Astrocyte (in vitro differentiated cells and primary cell): Measurements from ENCODE around the gene SSX2IP. TPM values are rescaled to one million over a fixed set of nuclear protein-coding genes. Genes with fewer than 3 reads are reported as not detected.
"Not testable (repeated sequence)": the region's sequence is repeated elsewhere in the genome, so short reads cannot be mapped to it uniquely, and the experiment has no call there.

Experiments used
- DNase-seq: peaks from one replicate; pipeline ENCODE4 v3.0.0-alpha.2; 2010; ENCODE audit warnings: low read depth
- FAIRE-seq: peaks from 2 replicates; lab custom pipeline; 2011; peaks lifted over from hg19 to GRCh38; lab: Jason Lieb, UNC
- H2AFZ ChIP-seq: 2 replicates; pipeline ENCODE4 v1.6.0; 2012; ENCODE audit warnings: low read depth, low read length, inconsistent platforms
- H3K27ac ChIP-seq: 2 replicates; pipeline ENCODE4 v1.5.1; 2011; ENCODE audit warnings: low read depth, low read length, inconsistent platforms
- H3K27me3 ChIP-seq: 2 replicates; pipeline ENCODE4 v1.6.0; 2011; ENCODE audit warnings: low read length, inconsistent platforms; ENCODE audit not compliant: insufficient read depth
- H3K36me3 ChIP-seq: 2 replicates; pipeline ENCODE4 v1.5.1; 2011; ENCODE audit warnings: low read length, inconsistent platforms; ENCODE audit not compliant: insufficient read depth
- H3K4me1 ChIP-seq: 2 replicates; pipeline ENCODE4 v1.5.1; 2011; ENCODE audit warnings: low read length, inconsistent platforms; ENCODE audit not compliant: insufficient read depth
- H3K4me2 ChIP-seq: 2 replicates; pipeline ENCODE4 v1.6.0; 2012; ENCODE audit warnings: low read length, inconsistent platforms
- H3K4me3 ChIP-seq: 2 replicates; pipeline ENCODE4 v1.5.1; 2011; ENCODE audit warnings: low read depth, mild to moderate bottlenecking, low read length, inconsistent platforms; ENCODE audit not compliant: insufficient read depth
- H3K79me2 ChIP-seq: 2 replicates; pipeline ENCODE4 v1.6.0; 2012; ENCODE audit warnings: mild to moderate bottlenecking, low read length, inconsistent platforms; ENCODE audit not compliant: insufficient read depth
- H3K9ac ChIP-seq: 2 replicates; pipeline ENCODE4 v1.6.0; 2012; ENCODE audit warnings: mild to moderate bottlenecking, low read length, inconsistent platforms
- H3K9me3 ChIP-seq: 2 replicates; pipeline ENCODE4 v1.5.1; 2012; ENCODE audit warnings: low read depth, mild to moderate bottlenecking, low read length, inconsistent platforms; ENCODE audit not compliant: insufficient read depth
- H4K20me1 ChIP-seq: 2 replicates; pipeline ENCODE4 v1.6.0; 2012; ENCODE audit warnings: low read length, inconsistent platforms; ENCODE audit not compliant: insufficient read depth
- H3K27ac Mint-ChIP-seq: one replicate; pipeline ENCODE4 v1.8.0; 2021; ENCODE audit warnings: mild to moderate bottlenecking, mixed read lengths; ENCODE audit not compliant: unreplicated experiment
- H3K27me3 Mint-ChIP-seq: one replicate; pipeline ENCODE4 v1.8.0; 2021; ENCODE audit warnings: low read depth, mixed read lengths; ENCODE audit not compliant: unreplicated experiment
- H3K36me3 Mint-ChIP-seq: one replicate; pipeline ENCODE4 v1.8.0; 2021; ENCODE audit warnings: low read depth, mixed read lengths; ENCODE audit not compliant: unreplicated experiment
- H3K4me1 Mint-ChIP-seq: one replicate; pipeline ENCODE4 v1.8.0; 2021; ENCODE audit warnings: low read depth, mixed read lengths; ENCODE audit not compliant: unreplicated experiment
- H3K4me3 Mint-ChIP-seq: one replicate; pipeline ENCODE4 v1.8.0; 2021; ENCODE audit warnings: mild to moderate bottlenecking, moderate library complexity, mixed read lengths; ENCODE audit not compliant: unreplicated experiment
- H3K9me3 Mint-ChIP-seq: one replicate; pipeline ENCODE4 v1.8.0; 2021; ENCODE audit warnings: mild to moderate bottlenecking, mixed read lengths; ENCODE audit not compliant: unreplicated experiment
- CTCF ChIP-seq: IDR thresholded peaks from 2 replicates; pipeline ENCODE4 v1.5.1; 2011; ENCODE audit warnings: low read depth, mild to moderate bottlenecking, inconsistent platforms, low read length, moderate library complexity; ENCODE audit not compliant: insufficient read depth
- EZH2 ChIP-seq: IDR thresholded peaks from 2 replicates; pipeline ENCODE4 v1.6.1; 2012; ENCODE audit warnings: mild to moderate bottlenecking, low read length, inconsistent platforms; ENCODE audit not compliant: insufficient read depth
- total RNA-seq: library from RNA; stranded (reverse); gene quantifications from 2 replicates; pipeline ENCODE4 v1.2.1, GENCODE V29; 2021

The SSX2IP gene
- total RNA-seq, 1 donor from 2014 or later, result 13.4 TPM

- Histone ChIP-seq H3K27me3 (no peaks in the 10 kb centered on the region), H3K4me1 (peaks cover 43% of the 10 kb centered on the region), H2AFZ (peak overlapping the region; percentile 25), H3K4me3 (peak overlapping the region; percentile 39), H3K9ac (peak overlapping the region; percentile 67), H3K36me3 (no peaks in the 10 kb centered on the region), H3K9me3 (no peaks in the 10 kb centered on the region), H4K20me1 (no peaks in the 10 kb centered on the region), H3K4me2 (peak overlapping the region; percentile 78), H3K79me2 (no peaks in the 10 kb centered on the region), H3K27ac (peak overlapping the region; percentile 91)
- H3K27me3 Mint-ChIP-seq, result no peaks in the 10 kb centered on the region
- H3K36me3 Mint-ChIP-seq, result no peaks in the 10 kb centered on the region
- H3K4me1 Mint-ChIP-seq, result peaks cover 44% of the 10 kb centered on the region
- H3K4me3 Mint-ChIP-seq, result no peak overlapping the region
- peak overlapping the region; percentile 84 for H3K27ac Mint-ChIP-seq
- DNase-seq (peak; percentile 94), FAIRE-seq (peak; percentile 29)
- TF ChIP-seq EZH2 (no peak), CTCF (no peak)
- H3K9me3 Mint-ChIP-seq, result peaks cover 1% of the 10 kb centered on the region
Observed at GRCh38 chr1:84598846-84599741, 91.2 kb downstream of the SSX2IP start.

GRCh38 chr1:84598418-84598817 lies 91.8 kb downstream of the SSX2IP start:
- peak; percentile 80 for DNase-seq
- Histone ChIP-seq H3K4me3 (peak overlapping the region; percentile 39), H3K9me3 (no peaks in the 10 kb centered on the region), H3K9ac (peak overlapping the region; percentile 67), H3K4me1 (peaks cover 36% of the 10 kb centered on the region), H3K27me3 (no peaks in the 10 kb centered on the region), H3K36me3 (no peaks in the 10 kb centered on the region), H4K20me1 (no peaks in the 10 kb centered on the region), H3K4me2 (peak overlapping the region; percentile 78), H3K79me2 (no peaks in the 10 kb centered on the region), H3K27ac (peak overlapping the region; percentile 91), H2AFZ (no peak overlapping the region)
- FAIRE-seq, result no peak
- H3K4me3 Mint-ChIP-seq, result no peak overlapping the region
- H3K27me3 Mint-ChIP-seq, result no peaks in the 10 kb centered on the region
- TF ChIP-seq CTCF (no peak), EZH2 (no peak)
- H3K27ac Mint-ChIP-seq, result peak overlapping the region; percentile 5
- H3K9me3 Mint-ChIP-seq, result peaks cover 1% of the 10 kb centered on the region
- no peaks in the 10 kb centered on the region for H3K36me3 Mint-ChIP-seq
- H3K4me1 Mint-ChIP-seq, result peaks cover 37% of the 10 kb centered on the region

GRCh38 chr1:84597011-84597410 lies 93.2 kb downstream of the SSX2IP start:
- peaks cover 26% of the 10 kb centered on the region for H3K4me1 ChIP-seq
- H4K20me1 ChIP-seq, result no peaks in the 10 kb centered on the region
- H3K4me2 ChIP-seq, result no peak overlapping the region
- H3K27me3 Mint-ChIP-seq, result no peaks in the 10 kb centered on the region
- no peaks in the 10 kb centered on the region for H3K79me2 ChIP-seq
- peaks cover 29% of the 10 kb centered on the region for H3K4me1 Mint-ChIP-seq
- peaks cover 1% of the 10 kb centered on the region for H3K9me3 Mint-ChIP-seq
- H3K9ac ChIP-seq, result no peak overlapping the region
- no peak overlapping the region for H3K27ac Mint-ChIP-seq
- DNase-seq, result no peak
- no peak overlapping the region for H2AFZ ChIP-seq
- no peaks in the 10 kb centered on the region for H3K9me3 ChIP-seq
- no peak overlapping the region for H3K4me3 Mint-ChIP-seq
- no peaks in the 10 kb centered on the region for H3K36me3 Mint-ChIP-seq
- no peak overlapping the region for H3K27ac ChIP-seq
- no peak for FAIRE-seq
- no peaks in the 10 kb centered on the region for H3K27me3 ChIP-seq
- TF ChIP-seq EZH2 (no peak), CTCF (no peak)
- no peak overlapping the region for H3K4me3 ChIP-seq
- no peaks in the 10 kb centered on the region for H3K36me3 ChIP-seq

- not testable (repeated sequence) for FAIRE-seq, H3K9me3 Mint-ChIP-seq, H3K79me2 ChIP-seq, H3K4me3 Mint-ChIP-seq, H3K4me3 ChIP-seq, H2AFZ ChIP-seq, DNase-seq, H3K4me2 ChIP-seq, H3K36me3 ChIP-seq, H3K27me3 ChIP-seq, H3K27ac Mint-ChIP-seq, H4K20me1 ChIP-seq, H3K9ac ChIP-seq, H3K27ac ChIP-seq, H3K36me3 Mint-ChIP-seq, H3K27me3 Mint-ChIP-seq, H3K9me3 ChIP-seq
- peaks cover 19% of the 10 kb centered on the region for H3K4me1 ChIP-seq
- peaks cover 19% of the 10 kb centered on the region for H3K4me1 Mint-ChIP-seq
Observed at GRCh38 chr1:84594959-84595358, 95.3 kb downstream of the SSX2IP start.
